ENCODE measurements around the gene ABCD4. TPM values are rescaled to one million over a fixed set of nuclear protein-coding genes. Genes with fewer than 3 reads are reported as not detected.

ABCD4 gene
- total RNA-seq, 2 donors from 2014 or later, result 51.2 to 56.6 TPM

DNA sequence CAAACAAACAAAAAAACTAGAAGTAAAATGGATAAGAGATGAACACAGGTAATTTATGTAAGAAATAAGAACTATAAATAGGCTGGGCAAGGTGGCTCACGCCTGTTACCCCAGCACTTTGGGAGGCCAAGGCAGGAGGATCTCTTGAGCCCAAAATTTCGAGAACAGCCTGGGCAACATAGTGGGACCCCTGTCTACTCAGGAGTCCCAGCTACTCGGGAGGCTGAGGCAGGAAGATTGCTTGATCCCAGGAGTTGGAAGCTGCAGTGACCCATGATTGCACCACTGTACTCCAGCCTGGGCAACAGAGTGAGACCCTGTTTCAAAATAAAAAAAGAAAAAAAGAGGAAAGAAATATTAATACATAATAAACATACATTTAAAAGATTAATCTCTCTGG lies 22.7 kb upstream of the ABCD4 start:
- H3K27me3 Mint-ChIP-seq (ENCODE audit: low read depth), result peaks cover 12% of the 10 kb centered on the region
- no peaks in the 10 kb centered on the region for H3K9me3 Mint-ChIP-seq
- no peaks in the 10 kb centered on the region for H3K36me3 Mint-ChIP-seq (ENCODE audit: insufficient read depth in 2 of 2)
- H3K4me1 Mint-ChIP-seq (ENCODE audit: low read depth), result no peaks in the 10 kb centered on the region
- no peak for ATAC-seq (replicated peaks in 1 of 2)
- no peak overlapping the region for H3K27ac Mint-ChIP-seq
- H3K4me3 Mint-ChIP-seq, result no peak overlapping the region
- DNase-seq, result no peak

DNA sequence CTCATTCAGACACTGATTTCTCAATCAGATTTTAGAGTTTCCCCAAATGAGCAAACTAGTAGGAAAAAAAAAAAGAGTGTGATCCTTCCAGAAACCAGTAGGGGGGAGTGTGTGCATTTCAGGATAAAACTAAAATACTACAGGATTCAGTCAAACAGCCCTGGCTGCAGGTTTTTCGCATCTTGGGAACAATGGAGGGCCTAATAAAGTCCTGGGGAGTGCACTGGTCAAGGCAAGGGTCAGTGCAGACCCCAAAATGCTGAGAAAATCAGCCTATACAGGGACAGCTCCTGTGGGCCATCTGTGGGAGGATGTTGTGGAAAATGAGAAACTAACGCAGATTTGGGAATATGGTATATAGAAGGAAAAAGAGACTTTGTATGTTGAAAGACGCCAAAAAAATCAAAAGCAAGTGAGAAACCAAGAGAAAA lies 22.2 kb upstream of the ABCD4 start:
- no peaks in the 10 kb centered on the region for H3K36me3 Mint-ChIP-seq (ENCODE audit: insufficient read depth in 2 of 2)
- peaks cover 12% of the 10 kb centered on the region for H3K27me3 Mint-ChIP-seq (ENCODE audit: low read depth)
- H3K27ac Mint-ChIP-seq, result no peak overlapping the region
- DNase-seq (no peak), ATAC-seq (replicated peaks in 1 of 2) (no peak)
- no peak overlapping the region for H3K4me3 Mint-ChIP-seq
- H3K9me3 Mint-ChIP-seq, result no peaks in the 10 kb centered on the region
- H3K4me1 Mint-ChIP-seq (ENCODE audit: low read depth), result no peaks in the 10 kb centered on the region

DNA sequence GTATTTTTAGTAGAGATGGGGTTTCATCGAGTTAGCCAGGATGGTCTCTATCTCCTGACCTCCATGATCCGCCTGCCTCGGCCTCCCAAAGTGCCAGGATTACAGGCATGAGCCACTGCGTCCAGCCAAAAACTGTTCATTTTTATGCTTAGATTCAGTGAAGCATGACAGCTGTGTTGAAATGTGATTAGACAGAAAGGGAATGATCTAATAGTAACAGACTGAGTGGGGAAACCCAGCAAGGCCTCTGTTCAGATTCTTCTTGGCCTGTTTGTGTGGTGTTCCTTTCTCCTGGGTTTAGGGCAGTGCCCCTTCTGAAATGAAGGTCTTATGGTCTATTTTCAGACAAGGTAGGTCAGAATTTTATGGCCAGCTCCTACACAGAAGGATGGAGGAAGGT lies 11.8 kb upstream of the ABCD4 start:
- ATAC-seq (replicated peaks in 1 of 2), result no peak
- no peaks in the 10 kb centered on the region for H3K4me1 Mint-ChIP-seq (ENCODE audit: low read depth)
- no peak overlapping the region for H3K4me3 Mint-ChIP-seq
- no peak overlapping the region for H3K27ac Mint-ChIP-seq
- DNase-seq, result no peak
- H3K36me3 Mint-ChIP-seq (ENCODE audit: insufficient read depth in 2 of 2), result no peaks in the 10 kb centered on the region
- no peaks in the 10 kb centered on the region for H3K9me3 Mint-ChIP-seq
- H3K27me3 Mint-ChIP-seq (ENCODE audit: low read depth), result no peaks in the 10 kb centered on the region

DNA sequence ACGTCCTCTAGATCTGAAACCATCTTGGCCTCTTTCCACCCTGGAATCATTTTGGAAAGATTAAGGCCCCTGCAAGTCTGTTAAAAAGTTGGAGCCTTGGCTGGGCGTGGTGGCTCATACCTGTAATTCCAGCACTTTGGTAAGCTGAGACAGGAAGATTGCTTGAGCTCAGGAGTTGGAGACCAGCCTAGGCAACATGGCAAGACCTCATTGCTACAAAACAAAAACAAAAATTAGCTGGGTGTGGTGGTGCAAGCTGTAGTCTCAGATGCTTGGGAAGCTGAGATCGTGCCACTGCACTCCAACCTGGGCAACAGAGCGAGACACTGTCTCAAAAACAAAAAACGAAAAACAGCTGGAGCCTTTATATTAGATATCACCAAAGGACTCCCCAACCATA lies 10.9 kb upstream of the ABCD4 start:
- no peaks in the 10 kb centered on the region for H3K9me3 Mint-ChIP-seq
- H3K4me1 Mint-ChIP-seq (ENCODE audit: low read depth), result no peaks in the 10 kb centered on the region
- no peak overlapping the region for H3K4me3 Mint-ChIP-seq
- DNase-seq (no peak), ATAC-seq (replicated peaks in 1 of 2) (no peak)
- no peak overlapping the region for H3K27ac Mint-ChIP-seq
- H3K36me3 Mint-ChIP-seq (ENCODE audit: insufficient read depth in 2 of 2), result no peaks in the 10 kb centered on the region
- H3K27me3 Mint-ChIP-seq (ENCODE audit: low read depth), result no peaks in the 10 kb centered on the region

DNA sequence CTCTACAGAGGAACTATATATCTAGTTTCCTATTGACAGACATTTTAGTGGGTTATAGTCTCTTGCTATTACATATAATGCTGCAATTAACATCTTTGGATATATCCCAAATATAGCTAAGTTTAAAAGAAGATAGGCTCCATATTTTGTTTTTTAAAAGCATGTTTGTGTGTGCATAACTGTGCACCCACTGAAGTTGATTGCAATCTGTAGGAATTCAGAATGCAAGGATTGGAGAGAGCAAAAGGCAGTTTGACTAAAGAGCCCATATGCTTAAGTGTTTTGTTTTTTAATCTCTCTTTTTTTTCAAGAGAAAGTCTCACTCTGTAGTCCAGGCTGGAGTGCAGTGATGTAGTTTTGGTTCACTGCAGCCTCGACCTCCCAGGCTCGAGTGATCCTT lies 9.4 kb upstream of the ABCD4 start:
- Mint-ChIP-seq H3K9me3 (no peaks in the 10 kb centered on the region), H3K4me1 (ENCODE audit: low read depth) (no peaks in the 10 kb centered on the region), H3K27me3 (ENCODE audit: low read depth) (no peaks in the 10 kb centered on the region), H3K4me3 (no peak overlapping the region), H3K36me3 (ENCODE audit: insufficient read depth in 2 of 2) (no peaks in the 10 kb centered on the region), H3K27ac (no peak overlapping the region)
- DNase-seq (no peak), ATAC-seq (replicated peaks in 1 of 2) (no peak)

DNA sequence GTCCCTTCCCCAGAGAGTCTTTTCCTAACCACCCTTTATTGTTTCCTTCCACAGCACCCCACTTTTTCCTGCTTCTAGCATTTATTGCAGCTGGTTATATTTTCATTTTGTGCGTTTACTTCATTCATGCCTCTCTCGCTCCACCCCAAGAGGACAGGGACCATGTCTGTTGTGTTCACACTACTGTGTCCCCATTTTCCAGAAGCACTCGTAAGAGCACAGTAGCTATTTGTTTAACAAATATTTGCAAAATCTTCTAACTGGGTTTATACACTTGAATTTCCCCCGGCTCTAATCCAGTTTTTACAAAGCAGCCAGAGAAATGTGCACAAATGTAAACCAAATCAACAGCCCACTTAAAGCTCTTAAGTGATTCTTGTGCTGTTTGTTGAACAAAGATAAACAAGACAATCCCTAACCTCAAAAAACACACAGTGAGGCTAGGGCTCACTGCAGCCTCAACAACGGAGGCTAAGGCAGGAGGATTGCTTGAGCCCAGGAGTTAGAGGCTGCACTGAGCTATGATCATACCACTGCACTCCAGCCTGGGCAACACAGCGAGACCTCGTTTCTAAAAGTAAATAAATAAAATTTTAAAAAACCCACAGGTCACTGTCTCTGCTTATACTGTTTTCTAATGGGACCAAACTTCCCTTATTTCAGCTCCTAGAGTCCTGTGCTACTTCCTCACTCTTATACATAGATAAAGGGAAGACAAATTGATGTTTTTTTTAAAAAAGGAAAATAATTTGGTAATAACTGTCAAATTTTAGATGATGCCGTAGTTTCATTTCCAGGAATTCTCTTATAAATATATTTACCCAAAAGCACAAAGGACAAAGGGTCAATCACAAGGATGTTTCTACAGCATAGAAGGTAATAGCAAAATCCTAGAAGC lies 6.6 kb upstream of the ABCD4 start:
- Mint-ChIP-seq H3K36me3 (ENCODE audit: insufficient read depth in 2 of 2) (no peaks in the 10 kb centered on the region), H3K27me3 (ENCODE audit: low read depth) (no peaks in the 10 kb centered on the region), H3K27ac (peak overlapping the region; percentile 6), H3K4me3 (no peak overlapping the region), H3K9me3 (no peaks in the 10 kb centered on the region), H3K4me1 (ENCODE audit: low read depth) (no peaks in the 10 kb centered on the region)
- ATAC-seq (replicated peaks in 1 of 2) (no peak), DNase-seq (no peak)

DNA sequence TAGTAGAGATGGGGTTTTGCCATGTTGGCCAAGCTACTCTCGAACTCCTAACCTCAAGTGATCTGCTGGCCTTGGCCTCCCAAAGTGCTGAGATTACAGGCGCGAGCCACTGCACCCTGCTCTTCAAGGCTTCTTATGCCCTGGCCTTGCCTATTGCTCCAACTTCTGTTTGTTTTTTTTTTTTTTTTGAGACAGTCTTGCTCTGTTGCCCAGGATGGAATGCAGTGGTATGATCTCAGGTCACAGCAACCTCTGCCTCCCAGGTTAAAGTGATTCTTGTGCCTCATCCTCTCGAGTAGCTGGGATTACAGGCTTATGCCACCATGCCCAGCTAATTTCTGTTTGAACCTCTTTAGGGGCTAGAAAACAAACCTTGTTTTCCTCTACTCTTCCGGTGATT lies 6.0 kb upstream of the ABCD4 start:
- Mint-ChIP-seq H3K4me3 (no peak overlapping the region), H3K9me3 (no peaks in the 10 kb centered on the region), H3K27ac (no peak overlapping the region), H3K27me3 (ENCODE audit: low read depth) (no peaks in the 10 kb centered on the region), H3K36me3 (ENCODE audit: insufficient read depth in 2 of 2) (no peaks in the 10 kb centered on the region), H3K4me1 (ENCODE audit: low read depth) (no peaks in the 10 kb centered on the region)
- no peak for DNase-seq
- no peak for ATAC-seq (replicated peaks in 1 of 2)

DNA sequence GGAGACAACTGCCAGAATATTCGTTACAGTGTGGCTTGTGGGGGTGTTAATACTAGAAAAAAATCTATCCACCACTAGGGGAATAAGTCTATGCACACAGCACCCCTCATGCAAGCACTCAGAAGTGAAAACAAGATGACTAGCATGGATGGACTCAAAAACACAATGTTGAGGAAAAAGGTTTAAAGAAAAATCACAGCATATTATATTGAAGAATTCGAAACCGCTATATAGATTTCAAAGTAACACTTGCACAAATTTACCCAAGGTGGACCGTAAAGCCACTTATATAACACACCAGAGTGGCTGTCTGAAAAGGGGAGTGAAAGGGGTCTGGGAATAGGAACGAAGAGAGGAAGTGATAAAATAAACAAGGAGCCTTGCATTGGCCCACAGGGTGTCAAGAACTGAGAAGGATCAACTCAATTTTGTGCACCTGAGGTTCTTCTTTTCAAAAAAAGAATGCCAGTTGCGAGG lies 544 bp downstream of the ABCD4 start:
- DNase-seq, result peak in 1 of 2 donors; percentile 27
- peak; percentile 54 to 65 for ATAC-seq (replicated peaks in 1 of 2)
- Mint-ChIP-seq H3K27me3 (ENCODE audit: low read depth) (no peaks in the 10 kb centered on the region), H3K4me3 (peak overlapping the region; percentile 96 to 99), H3K36me3 (ENCODE audit: insufficient read depth in 2 of 2) (peaks cover 4 to 5% of the 10 kb centered on the region in 2 donors), H3K9me3 (no peaks in the 10 kb centered on the region), H3K4me1 (ENCODE audit: low read depth) (peaks cover 37% of the 10 kb centered on the region), H3K27ac (peak overlapping the region; percentile 98)

DNA sequence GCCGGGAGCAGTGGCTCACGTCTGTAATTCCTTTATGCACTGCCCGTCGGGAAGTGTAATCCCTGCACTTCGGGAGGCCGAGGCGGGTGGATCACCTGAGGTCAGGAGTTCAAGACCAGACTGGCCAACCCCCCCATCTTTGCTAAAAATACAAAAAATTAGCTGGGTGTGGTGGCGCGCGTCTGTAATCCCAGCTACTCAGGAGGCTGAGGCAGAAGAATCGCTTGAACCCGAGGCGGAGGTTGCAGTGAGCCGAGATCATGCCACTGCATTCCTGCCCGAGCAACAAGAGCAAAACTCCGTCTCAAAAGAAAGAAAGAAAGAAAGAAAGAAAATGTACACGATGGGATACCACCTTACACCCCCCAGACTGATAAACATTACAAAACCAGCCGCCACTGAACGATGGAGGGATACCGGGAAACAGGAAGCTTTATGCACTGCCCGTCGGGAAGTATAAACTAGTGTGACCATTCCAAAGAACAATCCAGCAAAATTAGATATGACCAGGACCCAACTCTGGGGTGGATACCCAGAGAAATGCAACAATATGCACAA lies 1.1 kb downstream of the ABCD4 start:
- peak overlapping the region; percentile 96 to 99 for H3K4me3 Mint-ChIP-seq
- H3K27me3 Mint-ChIP-seq (ENCODE audit: low read depth), result no peaks in the 10 kb centered on the region
- ATAC-seq (replicated peaks in 1 of 2) (no peak), DNase-seq (peak in 1 of 2 donors; percentile 21)
- no peaks in the 10 kb centered on the region for H3K9me3 Mint-ChIP-seq
- H3K36me3 Mint-ChIP-seq (ENCODE audit: insufficient read depth in 2 of 2), result peaks cover 4 to 5% of the 10 kb centered on the region in 2 donors
- H3K4me1 Mint-ChIP-seq (ENCODE audit: low read depth), result peaks cover 37% of the 10 kb centered on the region
- peak overlapping the region; percentile 98 for H3K27ac Mint-ChIP-seq

DNA sequence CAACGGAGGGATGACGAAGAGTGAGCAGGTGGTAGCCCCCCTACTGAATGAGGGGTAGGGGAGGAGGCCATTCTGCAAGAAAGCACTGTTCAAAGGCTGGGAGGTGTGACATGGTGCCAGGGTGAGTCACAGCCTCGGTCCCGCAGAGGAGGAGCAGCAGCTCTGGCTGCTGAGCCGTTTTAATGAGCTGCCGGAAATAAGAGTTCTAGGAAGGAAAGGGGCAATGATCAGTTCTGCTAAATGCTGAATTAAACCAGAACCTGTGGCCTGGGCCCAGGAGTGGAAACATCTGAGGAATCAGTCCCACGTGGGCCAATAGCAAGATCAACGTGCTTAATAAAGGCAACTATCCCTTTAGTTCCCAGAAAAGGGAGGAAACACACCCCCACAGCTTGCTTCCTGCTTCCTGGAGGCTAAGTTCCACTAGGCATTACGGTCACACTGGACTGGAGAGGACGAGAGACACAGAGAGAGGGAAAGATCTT lies 3.6 kb downstream of the ABCD4 start:
- DNase-seq (peak in 1 of 2 donors; percentile 9), ATAC-seq (replicated peaks in 1 of 2) (no peak)
- Mint-ChIP-seq H3K4me1 (ENCODE audit: low read depth) (peaks cover 37% of the 10 kb centered on the region), H3K27me3 (ENCODE audit: low read depth) (no peaks in the 10 kb centered on the region), H3K4me3 (peak overlapping the region in 1 of 2 donors; percentile 37), H3K27ac (peak overlapping the region; percentile 43), H3K36me3 (ENCODE audit: insufficient read depth in 2 of 2) (peaks cover 4 to 5% of the 10 kb centered on the region in 2 donors), H3K9me3 (no peaks in the 10 kb centered on the region)

DNA sequence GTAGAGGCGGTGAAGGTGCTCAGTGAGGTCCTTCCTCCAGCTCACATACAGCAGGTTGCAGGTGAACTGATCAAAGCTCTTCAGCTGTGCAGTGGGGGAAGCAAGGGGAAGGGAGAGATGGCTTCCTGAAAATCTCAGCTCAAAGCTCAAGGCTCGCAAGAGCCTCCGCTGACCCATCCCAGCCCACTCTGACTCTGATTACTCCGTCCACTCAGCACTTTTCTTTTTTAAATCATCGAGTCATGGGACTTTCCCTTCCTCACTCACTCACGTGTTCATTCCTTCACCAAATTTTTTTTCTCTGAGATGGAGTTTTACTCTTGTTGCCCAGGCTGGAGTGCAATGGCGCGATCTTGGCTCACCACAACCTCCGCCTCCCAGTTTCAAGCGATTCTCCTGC lies 4.7 kb downstream of the ABCD4 start:
- Mint-ChIP-seq H3K4me3 (no peak overlapping the region), H3K4me1 (ENCODE audit: low read depth) (peaks cover 31% of the 10 kb centered on the region), H3K9me3 (no peaks in the 10 kb centered on the region), H3K27me3 (ENCODE audit: low read depth) (no peaks in the 10 kb centered on the region), H3K36me3 (ENCODE audit: insufficient read depth in 2 of 2) (peaks cover 4 to 5% of the 10 kb centered on the region in 2 donors), H3K27ac (peak overlapping the region; percentile 24)
- ATAC-seq (replicated peaks in 1 of 2) (no peak), DNase-seq (no peak)

DNA sequence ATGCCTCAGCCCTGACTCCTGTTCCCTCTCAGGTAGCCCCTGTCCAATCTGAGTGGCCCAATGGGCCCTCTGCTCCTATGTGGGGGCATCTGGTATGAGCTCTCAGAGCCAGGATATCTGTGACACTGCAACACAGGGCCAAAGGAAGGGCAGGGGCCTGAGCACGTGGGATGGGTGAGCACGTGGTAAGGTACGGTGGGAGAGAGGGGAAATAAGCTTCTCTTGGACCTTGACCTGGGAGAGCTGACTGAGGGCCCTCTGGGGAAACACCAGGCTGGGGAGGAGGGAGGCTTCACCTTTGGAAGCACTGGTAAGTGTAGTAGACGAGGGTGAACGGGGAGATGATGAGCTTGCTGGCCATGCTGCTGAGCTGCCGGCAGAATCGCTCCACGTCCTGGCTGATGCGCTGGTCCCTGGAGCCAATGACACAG lies 6.7 kb downstream of the ABCD4 start:
- peaks cover 4% of the 10 kb centered on the region in 2 donors for H3K36me3 Mint-ChIP-seq (ENCODE audit: insufficient read depth in 2 of 2)
- peaks cover 16% of the 10 kb centered on the region for H3K4me1 Mint-ChIP-seq (ENCODE audit: low read depth)

DNA sequence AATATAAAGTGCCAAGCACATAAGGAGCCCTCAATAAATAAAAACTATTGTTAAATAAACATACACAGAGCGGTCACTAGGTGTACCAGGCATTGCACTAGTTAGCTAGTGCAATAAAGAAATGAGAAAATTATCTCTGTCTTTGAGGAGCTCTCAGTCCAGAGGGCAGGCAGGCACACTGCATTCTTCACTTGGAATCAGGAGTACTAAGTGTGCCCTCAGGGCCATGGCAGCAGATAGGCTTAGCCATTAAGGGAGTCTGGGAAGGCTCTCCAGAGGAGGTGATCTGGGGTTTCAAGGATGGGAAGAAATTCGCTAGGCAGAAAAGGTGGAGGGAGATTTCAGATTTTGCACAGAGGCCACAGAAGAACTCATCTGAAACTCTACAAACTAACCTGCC lies 9.1 kb downstream of the ABCD4 start:
- Mint-ChIP-seq H3K9me3 (no peaks in the 10 kb centered on the region), H3K27me3 (ENCODE audit: low read depth) (no peaks in the 10 kb centered on the region), H3K36me3 (ENCODE audit: insufficient read depth in 2 of 2) (peaks cover 3% of the 10 kb centered on the region in 2 donors), H3K4me1 (ENCODE audit: low read depth) (peaks cover 8% of the 10 kb centered on the region), H3K27ac (no peak overlapping the region), H3K4me3 (no peak overlapping the region)
- DNase-seq (no peak), ATAC-seq (replicated peaks in 1 of 2) (no peak)

More for the DNA sequence above, 6.7 kb downstream of the ABCD4 start:
- H3K9me3 Mint-ChIP-seq, result no peaks in the 10 kb centered on the region
- no peak overlapping the region for H3K27ac Mint-ChIP-seq
- no peaks in the 10 kb centered on the region for H3K27me3 Mint-ChIP-seq (ENCODE audit: low read depth)
- no peak overlapping the region for H3K4me3 Mint-ChIP-seq
- ATAC-seq (replicated peaks in 1 of 2) (no peak), DNase-seq (no peak)

All from activated T-cell treated with anti-CD3 and anti-CD28 coated beads, Interleukin-2, amount 50 U/mL, for 72 hours (primary cell).